DMS 273 treated with DMSO at 0.1 percent for 48 hours (cell line): ENCODE data around the gene ERMN.

ENCODE experiments used
- DNase-seq: peaks from one replicate; lab custom pipeline; 2025; lab: John Stamatoyannopoulos, UW

Gene ERMN

DNA sequence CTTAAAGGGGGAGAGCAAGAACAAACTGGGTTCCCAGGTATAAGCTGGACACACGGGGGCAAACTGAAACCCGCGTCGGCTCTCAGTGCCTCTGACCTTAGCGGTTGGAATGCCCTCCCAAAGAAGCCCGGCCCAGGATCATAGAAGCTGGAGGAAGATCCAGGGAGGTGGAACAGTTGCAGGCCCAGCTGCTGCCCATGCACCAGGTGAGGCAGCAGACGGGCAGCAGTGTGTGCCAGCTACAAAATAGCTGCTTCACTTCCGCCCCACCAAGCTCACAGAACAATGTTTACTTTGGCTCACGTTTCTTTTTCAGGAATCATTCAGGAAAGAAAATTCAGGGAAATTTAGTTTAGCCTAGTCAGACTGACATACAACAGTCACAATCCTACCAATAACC, 3.9 kb upstream of the ERMN start:
- peak; percentile 67 for DNase-seq

DNA sequence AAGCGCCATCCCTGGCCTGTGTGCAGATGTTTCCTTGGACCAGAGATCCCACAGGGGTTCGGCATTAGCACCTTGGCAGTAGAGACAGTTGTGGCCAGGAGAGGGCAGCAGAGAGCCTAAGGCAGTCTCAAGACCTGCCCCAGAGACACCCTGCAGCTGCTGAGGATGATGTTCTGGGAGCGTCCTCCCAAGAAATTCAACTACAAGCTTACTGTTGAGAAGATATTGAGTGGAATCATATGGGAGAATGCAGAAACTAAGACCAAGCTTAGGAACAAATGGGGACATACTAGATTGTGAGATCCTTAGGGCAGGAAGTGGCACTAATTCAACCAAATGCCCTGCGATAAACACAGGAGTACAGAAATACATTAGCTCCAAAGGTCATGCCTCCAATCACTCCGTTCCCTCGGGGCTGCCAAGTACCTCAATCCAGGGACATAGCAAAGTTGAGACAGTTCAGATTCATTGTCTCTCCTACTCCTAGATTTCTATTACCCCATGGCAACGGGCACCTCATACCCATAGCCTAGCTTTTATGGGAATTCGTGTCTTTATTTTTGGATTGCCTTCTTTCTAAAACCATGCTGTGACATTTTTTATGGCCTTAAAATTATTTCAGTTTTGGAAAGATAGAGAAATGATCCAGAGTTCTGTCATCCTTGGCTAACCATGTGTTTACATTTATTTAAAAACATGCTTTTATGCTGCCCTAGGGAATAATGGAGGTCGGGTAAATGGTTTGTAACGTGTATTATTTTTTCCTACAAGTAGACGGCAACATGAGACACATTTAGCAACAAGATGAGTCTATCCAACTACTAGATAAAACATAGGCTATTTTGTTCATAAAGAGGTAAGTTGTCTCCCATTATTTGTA, 2.2 kb upstream of the ERMN start:
- DNase-seq, result peak; percentile 44

DNA sequence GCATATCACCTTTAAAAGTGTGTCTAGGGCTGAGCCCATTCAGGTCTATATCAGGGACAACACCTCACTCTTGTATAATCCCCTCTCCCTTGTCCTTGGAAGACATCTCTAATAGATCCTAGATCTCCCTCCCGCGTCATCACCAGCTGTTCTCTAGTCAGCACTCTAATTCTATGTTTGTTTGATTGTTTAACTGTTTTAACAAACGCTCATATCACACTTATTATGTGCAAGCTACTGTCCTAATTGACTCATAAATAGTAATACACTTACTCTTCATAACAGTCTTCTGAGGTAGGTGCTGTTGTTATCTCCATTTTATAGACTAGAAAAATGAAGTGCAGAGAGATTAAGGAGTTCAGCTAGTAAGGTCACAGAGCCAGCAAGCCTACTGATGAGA, 1.6 kb upstream of the ERMN start:
- DNase-seq, result no peak

DNA sequence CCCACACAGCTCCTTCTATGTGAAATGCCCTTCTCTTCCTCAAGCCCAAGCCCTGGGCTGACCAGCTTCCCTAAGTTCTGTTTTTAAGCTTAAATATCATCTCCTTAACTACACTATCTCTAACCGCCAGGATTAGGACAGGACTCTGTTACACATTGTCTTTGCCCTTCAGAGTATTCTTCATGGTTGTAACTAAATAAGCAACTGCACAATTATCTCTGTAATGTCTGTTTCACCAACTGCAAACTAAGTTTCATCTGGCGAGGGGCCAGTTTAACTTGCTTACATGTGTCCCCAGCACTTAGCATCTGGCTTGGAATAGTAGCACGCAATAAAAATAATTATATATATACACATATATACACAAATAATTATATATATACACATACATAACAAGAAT, 1.1 kb upstream of the ERMN start:
- no peak for DNase-seq

- no peak for DNase-seq
These were observed 1.2 kb downstream of the ERMN start for GRCh38 chr2:157324331-157324843.

- DNase-seq, result no peak
These were observed 3.2 kb downstream of the ERMN start for GRCh38 chr2:157322432-157322831.

DNA sequence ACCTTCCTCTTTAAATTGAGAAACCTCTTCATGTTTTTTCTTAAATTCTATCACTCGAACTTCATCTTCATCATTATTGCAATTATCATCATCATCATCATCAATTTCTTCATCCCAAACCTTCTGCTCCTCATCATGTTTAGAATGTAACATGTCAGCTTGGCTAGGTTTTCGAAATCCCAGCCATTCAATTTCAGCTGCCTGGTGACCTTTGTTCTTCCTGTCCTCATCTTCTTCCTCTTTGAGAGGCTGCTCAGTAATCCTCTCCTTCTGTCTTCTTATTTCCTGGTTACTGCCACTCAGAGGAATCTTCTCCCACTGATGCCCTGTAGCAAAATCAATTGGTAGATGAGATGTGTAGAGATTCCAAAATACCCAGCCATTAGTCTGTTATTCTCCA, 4.2 kb downstream of the ERMN start:
- no peak for DNase-seq

- DNase-seq, result no peak
These were observed 5.2 kb downstream of the ERMN start for GRCh38 chr2:157320409-157320808.

DNA sequence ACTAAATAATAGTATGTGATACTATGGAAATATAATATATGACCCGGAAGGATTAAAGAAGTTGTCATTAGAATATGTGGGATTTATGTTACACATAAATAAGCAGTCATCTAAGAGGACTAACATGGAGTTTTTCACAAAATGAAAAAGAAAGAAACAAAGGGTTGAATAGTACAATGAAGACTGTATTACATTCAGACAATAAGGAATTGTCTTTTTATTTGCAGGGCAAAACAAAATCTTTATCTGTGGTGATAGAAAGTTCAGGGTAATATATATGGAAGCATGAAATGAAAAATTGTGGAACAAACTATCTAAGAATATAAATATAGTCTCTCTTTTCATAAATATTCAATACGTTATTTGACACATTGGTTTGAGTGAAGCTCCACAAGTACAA, 5.8 kb downstream of the ERMN start:
- no peak for DNase-seq

DNA sequence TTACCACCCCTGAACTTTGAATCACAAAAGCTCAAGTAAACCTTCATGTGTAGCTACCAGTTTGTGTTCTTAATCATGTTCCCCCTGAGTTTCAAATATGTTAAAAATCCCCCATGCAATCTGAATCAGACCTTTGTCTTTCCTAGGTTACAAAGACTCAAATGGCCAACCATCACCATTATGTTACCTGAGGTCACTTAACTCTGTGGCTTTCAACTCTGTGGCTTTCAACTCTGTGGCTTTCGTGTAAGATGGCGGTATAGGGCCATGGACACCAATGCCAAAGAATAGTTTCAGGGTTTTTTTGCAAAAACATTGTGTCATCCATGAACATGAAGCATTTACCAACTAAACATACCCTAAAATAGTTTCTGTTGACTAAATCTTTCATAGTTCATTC, 6.7 kb downstream of the ERMN start:
- no peak for DNase-seq

DNA sequence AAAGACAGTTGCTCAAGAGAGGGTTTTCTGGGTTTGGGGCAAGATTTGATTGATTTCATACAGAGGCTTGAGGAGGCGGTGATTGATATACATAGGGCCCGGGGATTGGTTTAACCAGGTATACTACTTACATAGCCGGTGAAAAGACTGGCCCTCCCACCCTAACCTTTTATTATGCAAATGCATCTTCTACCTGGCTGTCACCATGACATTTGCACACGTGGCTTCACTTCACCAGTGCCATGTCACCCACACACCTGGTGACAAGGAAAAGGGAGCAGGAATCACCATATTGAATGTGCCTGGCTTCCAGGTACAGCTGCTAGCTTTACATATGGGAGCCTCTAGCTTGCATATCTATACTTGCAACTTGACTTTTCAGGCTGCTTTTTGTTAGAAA, 9.7 kb downstream of the ERMN start:
- DNase-seq, result no peak

DNA sequence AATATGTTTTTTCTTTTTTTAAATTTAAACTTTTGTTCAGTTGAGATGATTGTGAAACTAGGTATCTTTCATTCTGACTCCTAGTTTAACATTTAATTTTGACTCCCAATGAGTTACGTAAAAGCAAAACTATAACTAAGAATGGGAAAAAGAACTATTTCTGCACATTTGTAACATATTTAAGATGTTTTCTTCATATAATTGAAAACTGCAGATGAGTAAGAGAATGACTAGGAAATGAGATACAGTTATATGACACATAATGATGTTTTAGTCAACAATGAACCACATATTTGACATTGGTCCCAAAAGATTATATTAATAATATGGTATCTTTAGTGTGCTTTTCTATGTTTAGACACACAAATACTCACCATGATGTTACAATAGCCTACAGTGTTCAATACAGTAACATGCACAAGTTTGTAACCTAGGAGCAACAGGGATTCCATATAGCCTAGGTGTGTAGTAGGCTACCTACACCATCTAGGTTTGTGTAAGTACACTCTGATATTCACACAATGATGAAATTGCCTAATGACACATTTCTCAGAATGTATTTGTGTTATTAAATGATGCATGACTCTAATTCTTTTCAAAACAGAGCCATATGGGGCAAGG, 12.6 kb downstream of the ERMN start:
- no peak for DNase-seq

GRCh38 chr2:157311706-157312105, 13.9 kb downstream of the ERMN start:
- DNase-seq, result no peak

DNA sequence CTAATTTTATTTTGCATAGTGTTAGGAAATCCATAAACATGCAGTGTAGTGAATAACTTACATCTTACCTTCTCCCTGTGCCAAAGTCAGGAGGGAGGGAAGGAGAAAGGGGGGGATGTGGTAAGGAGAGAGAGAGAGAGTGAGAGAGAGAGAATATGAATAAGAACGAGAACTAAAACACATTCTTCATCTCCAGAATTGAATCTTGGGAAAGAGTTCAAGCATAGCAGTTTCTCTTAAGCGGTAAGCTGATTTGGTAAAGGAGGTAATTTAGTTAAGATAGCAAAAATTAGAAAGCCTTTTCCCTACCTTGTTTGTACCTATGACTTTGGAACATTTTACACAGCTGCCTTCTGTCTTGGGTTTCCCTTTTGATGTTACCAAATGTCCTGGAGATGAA, 15.7 kb downstream of the ERMN start:
- DNase-seq, result no peak

GRCh38 chr2:157307021-157307420, 18.6 kb downstream of the ERMN start:
- DNase-seq, result no peak

DNA sequence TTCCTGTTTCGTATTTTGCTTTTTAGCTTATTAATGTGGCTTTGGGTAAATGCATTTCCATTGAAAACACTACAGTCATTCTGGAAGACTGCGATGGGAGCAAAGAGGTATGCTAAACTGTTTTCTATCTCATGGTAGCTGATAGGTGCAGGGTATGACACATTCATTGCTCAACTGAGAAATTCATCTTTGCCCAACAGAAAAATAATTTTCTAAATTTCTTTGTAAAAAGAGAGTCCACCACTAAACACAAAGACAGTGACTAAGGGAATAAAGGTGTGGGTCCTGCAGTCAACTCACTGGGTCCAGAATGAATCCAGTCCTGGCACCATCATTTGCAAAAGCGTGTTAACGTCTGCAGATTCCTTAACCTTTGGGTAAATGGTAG, 19.9 kb downstream of the ERMN start:
- DNase-seq, result no peak

DNA sequence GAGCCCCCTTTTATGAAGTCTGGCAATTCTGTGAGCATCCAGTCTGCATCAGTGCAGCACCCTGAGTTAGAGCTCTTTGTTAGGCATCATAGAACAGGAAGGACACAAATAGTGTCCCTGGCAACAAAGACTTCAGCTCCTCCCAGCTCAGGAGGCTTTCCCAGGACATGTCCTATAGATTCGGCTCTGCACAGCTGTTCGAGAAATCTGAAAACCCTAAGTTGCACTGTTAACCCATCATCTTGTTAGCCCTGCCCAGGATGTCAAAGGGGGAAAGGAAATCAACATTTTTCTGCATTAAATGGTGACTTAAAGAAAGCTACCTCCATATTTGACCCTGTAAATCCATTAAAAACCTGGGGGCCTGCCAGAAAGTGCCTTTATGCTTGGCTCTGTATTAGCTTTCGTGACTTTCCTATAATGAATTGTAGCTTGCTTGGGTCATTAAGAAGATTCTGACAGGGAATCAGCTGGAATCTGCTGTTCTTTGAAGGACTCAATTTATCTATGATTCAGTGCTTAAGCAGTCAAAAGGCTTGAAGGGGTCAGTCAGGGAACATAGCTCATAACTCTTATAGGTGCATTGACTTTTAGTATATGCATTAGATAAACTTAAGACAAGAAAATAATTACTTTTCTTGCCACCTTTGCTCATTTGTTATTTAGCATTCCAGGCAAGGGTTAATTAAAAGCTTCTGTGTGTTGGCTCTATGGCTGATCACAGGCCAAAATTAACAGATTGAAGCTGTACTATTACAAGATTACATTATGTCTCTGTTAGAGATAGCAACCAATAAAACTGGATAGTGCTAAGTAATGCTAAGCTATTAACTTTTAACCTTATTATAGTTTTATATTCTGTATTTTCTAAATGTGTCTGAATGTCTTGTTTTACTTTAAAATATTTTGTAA, 20.6 kb downstream of the ERMN start:
- no peak for DNase-seq

DNA sequence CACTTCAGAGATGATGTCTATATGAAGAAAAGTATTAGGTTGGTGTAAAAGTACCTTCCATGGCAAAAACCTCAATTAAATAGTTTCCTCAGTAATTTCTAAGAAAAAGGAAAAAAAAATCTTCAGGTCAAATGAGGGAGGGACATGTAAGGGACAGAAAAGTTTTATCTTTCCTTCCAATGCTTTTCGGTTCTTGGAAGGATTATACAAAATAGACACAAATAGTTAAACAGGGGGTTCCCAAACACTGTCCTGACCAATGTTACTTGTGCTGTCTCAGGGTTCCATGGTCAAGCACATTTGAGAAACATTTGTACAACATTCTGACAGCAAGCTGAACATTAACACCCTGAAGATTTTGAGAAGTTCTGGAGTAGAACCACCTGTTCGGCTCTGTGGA, 22.0 kb downstream of the ERMN start:
- no peak for DNase-seq

DNA sequence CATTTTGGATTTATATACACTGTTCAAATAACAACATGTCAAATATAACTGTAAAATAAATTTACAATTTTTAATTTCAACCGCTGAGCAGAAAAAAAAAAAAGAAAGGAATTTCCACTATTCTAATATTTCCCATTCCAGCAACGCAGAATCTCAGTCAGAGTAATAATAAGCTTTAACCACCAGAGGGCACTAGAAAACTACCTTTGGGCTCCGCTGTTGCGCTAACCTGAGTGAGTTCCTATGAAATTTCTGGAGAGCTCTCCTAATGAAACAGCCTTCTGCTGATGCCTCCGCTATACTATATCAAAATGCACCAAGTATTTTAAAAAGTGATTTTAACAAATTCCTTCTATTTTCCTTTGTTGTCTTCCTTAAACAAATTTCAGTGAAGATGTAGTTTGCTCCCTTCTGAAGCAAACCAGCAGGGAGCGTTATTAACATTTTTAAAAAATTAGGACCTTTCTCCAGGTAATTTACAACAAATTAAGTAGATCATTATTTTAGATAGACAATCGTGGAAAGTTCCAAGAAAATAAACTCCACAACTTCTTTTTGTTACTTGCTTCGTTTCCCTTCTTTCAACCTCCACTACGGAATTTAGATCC, 23.0 kb downstream of the ERMN start:
- no peak for DNase-seq

GRCh38 chr2:157301307-157301706, 24.3 kb downstream of the ERMN start:
- DNase-seq, result no peak

DNA sequence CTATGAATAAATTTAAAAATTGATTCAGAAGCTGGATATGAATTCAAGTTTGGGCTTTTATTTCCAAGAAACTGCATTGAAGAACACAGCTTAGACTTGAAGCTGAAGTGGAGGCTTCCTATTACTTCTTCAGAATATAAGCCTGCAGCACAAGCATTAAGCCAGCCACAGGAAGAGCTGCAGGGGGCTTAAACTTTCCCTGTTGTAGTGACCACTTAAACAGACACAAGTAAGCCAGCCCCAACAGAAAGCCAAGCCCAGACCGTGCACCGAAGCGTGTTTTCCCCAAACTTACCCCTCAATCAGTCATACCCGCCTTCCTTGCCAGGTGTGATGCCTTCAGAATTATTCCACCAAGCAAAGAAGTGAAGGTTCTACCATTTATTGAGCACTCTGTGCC, 28.7 kb downstream of the ERMN start:
- no peak for DNase-seq

GRCh38 chr2:157296490-157296889, 29.1 kb downstream of the ERMN start:
- no peak for DNase-seq
